ENCODE measurements around the gene PNPLA2.

- TF ChIP-seq CTCF (IDR thresholded peaks at IDR 0.05) (no peak), POLR2A (IDR thresholded peaks at IDR 0.05) (no peak)
Observed at GRCh38 chr11:863023-863909, 44.6 kb downstream of the PNPLA2 start.

All from uterus (tissue), 2 donors.